Fibroblast of skin of scalp (primary cell): Measurements from ENCODE around the gene OR5B21.
A peak's percentile ranks its signal among the peaks of the same experiment; 100 is the strongest.

Experiments
- DNase-seq: peaks from one replicate; pipeline ENCODE4 v3.0.0-alpha.2; 2013

The OR5B21 gene

DNA sequence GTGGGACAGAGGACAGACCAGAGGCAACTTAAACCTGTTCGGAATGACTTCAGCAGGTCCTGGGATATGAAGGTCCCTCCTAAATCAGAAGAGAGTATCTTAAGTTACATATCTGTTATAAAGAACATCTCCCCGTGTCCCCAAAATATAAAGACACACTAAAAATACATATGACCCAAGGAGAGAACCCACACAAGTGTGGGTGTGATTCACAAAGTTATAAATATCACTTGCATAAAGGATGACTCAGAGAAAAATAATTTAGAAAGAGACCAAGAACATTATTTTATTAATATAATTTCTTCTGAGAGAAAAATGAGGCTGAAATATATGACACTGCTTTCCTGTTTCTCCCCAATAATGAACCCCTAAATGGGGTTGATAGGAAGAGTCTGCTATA is 14.2 kb downstream of the OR5B21 start:
- peak; percentile 49 for DNase-seq

- no peak for DNase-seq
Observed at GRCh38 chr11:58490827-58491226, 17.1 kb downstream of the OR5B21 start.

- DNase-seq, result no peak
Observed at GRCh38 chr11:58487170-58487569, 20.7 kb downstream of the OR5B21 start.

DNA sequence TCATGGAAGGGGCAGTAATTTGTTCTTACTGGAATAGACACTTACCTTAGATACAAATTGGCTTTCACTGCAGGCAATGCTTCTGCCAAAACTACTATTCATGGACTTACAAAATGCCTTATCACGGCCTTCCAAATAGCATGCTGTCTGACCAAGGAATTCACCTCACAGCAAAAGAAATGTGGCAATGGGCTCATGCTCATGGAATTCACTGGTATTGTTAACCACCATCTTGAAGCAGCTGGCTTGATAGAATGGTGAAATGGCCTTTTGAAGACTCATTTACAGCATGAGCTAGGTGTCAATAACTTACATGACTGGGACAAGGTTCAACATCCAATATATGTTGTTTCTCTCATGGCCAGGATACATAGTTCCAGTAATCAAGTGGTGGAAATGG is 21.9 kb downstream of the OR5B21 start:
- DNase-seq, result no peak

- no peak for DNase-seq
Observed at GRCh38 chr11:58471892-58472291, 36.0 kb downstream of the OR5B21 start.

DNA sequence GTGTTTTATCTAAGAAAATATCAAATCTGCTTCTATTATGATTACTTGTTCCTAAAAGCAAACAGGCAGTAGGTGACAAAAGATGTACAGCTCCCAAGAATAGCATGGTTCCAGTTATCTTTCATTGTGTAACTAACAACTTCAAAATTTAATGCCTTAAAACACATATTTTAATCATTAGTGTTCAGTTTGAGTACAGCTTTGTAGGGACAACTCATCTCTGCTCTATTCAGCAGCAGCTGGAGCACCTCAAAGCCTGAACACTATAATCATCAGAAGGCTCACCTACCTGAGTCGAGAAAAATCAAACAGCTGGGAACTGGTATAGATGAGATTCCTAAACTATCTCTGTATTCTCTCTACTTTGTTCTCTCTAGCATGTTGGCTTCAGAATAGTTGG is 41.6 kb downstream of the OR5B21 start:
- DNase-seq, result no peak

DNA sequence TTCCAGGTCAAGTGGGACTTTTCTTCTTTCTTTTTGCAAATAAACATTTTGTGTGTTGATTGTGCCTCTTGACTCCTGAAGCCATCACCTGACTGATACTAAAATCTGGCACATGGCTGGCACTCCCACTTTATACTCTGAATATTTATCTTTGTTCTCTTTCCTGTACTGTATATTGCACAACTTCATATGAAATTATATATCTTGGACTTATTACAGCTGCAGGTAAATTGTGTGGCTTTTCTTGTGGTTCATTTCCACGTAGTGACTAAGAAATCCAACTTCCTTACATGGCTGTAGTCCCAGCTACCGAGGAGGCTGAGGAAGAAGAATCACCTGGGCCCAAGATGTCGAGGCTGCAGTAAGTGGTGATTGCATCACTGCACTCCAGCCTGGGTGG is 42.2 kb downstream of the OR5B21 start:
- no peak for DNase-seq
